ENCODE measurements around the gene ENG.
"Not testable (repeated sequence)": the region's sequence is repeated elsewhere in the genome, so short reads cannot be mapped to it uniquely, and the experiment has no call there.

ENG gene

DNA sequence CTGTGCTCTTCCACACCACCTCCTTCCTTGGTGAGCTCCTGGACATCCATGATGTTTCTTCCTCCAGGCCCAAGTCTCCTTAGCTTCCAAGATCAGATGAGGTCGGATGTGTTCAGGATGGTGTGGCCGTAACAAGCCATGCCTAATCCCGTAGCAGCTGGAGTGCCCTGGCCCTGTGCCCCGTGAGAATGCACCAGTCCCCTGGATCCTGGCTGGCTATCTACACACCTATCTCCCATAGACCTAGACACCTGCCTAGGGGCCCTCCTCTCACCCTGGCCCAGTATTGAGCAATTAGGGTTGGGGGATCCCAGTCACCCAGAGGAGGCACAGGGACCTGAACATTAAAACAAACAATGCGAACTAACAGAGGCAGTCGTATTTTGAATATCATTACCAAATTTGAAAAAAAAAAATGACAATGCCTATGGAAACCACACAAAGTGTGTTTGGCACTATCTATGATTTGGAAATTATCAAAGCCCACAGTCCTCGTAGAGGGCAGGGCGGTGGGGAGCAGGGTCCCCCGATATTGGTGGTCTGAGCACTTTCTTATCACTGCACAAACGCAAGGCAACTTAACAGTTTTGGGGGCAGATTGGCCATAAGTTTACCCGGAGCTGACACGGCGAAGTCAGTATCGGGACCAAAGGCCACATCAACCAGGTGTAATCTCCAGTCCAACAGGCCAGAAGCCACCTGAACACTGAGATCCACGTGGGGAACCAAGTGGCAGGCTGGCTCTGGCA is 13.2 kb downstream of the ENG start:
- TF ChIP-seq, protein P1, sequence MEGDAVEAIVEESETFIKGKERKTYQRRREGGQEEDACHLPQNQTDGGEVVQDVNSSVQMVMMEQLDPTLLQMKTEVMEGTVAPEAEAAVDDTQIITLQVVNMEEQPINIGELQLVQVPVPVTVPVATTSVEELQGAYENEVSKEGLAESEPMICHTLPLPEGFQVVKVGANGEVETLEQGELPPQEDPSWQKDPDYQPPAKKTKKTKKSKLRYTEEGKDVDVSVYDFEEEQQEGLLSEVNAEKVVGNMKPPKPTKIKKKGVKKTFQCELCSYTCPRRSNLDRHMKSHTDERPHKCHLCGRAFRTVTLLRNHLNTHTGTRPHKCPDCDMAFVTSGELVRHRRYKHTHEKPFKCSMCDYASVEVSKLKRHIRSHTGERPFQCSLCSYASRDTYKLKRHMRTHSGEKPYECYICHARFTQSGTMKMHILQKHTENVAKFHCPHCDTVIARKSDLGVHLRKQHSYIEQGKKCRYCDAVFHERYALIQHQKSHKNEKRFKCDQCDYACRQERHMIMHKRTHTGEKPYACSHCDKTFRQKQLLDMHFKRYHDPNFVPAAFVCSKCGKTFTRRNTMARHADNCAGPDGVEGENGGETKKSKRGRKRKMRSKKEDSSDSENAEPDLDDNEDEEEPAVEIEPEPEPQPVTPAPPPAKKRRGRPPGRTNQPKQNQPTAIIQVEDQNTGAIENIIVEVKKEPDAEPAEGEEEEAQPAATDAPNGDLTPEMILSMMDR (IDR thresholded peaks at IDR 0.05; ENCODE audit: low read depth, low read length, missing control alignments) = no peak
- no peak for DNase-seq (ENCODE audit: extremely low read depth, low read depth)
- no peak overlapping the region for H3K4me3 ChIP-seq (replicated peaks; ENCODE audit: low read depth, low read length)

DNA sequence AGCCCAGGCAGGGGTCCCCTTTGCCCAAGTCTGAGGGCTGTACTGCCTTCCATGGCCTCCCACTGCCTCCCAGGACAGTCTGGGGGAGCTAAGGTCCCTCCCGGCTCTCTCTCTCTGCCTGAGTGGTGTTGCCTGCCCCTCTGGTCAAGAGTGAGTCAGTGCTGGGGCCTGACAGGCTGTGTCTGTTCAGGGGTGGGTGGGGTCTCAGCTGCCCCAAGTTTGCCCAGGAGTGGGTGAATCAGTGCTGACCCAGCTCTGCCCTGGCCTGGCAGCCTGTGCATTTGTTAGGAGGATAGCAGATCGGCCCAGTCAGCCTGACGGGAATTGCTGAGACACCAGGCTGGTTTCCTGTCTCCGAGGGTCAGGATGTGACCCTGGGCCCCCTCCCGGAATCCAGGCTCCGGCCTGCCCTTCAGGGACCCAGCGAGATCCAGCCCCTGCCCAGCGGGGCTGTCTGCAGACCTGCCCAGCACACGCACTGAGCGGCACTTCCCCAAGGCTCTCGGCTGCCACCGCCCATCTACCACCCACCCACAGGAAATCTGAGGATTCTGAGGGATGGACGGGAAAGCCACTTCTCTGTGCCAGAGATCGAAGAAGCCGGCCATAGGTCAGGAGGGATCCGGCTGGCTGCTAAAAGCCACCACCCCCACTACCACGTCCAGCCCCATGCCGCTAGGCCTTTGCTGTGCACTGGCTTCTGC is 15.9 kb downstream of the ENG start:
- peak; percentile 36 for DNase-seq (ENCODE audit: extremely low read depth, low read depth)

DNA sequence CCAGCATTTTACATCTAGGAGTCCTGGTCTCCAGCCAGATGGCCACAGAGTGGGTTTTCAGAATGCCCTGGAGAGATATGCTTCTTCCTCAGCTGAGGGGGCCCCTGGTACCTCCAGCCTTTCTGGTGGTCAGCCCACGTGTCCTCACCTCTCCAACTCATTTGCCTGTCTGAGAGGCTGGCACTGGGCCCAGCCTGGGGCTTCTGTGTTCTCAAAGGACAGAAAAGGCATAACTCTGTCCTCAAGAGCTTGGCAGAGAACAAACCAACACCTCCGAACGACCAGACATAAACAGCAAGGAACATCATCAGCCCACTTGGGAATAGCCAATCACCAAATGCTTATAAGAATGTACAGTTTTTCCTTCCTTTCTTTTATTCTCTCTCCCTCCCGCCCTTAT is 17.1 kb downstream of the ENG start:
- H3K4me3 ChIP-seq (replicated peaks; ENCODE audit: low read depth, low read length) = no peak overlapping the region
- DNase-seq (ENCODE audit: extremely low read depth, low read depth) = no peak
- TF ChIP-seq, protein P1 (IDR thresholded peaks at IDR 0.05; ENCODE audit: low read depth, low read length, missing control alignments) = no peak

More for the DNA sequence above, 15.9 kb downstream of the ENG start:
- TF ChIP-seq, protein P1 (IDR thresholded peaks at IDR 0.05; ENCODE audit: low read depth, low read length, missing control alignments) = no peak
- H3K4me3 ChIP-seq (replicated peaks; ENCODE audit: low read depth, low read length) = no peak overlapping the region

DNA sequence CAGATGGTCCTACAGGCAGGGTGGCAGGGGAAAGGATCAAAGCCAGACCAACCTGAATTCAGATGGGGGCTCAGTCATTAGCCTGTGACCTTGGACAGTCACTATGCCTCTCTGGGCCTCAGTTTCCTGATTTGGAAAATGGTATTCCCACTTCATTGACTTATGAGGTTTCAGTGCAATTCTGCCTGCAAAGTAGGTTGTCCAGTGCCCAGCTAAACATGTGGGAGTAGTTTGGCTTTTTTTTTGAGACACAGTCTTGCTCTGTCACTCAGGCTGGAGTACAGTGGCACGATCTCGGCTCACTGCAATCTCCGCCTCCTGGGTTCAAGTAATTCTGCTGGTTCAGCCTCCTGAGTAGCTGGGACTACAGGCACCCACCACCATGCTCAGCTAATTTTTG is 17.9 kb downstream of the ENG start:
- not testable (repeated sequence) for DNase-seq (ENCODE audit: extremely low read depth, low read depth); H3K4me3 ChIP-seq (replicated peaks; ENCODE audit: low read depth, low read length)

DNA sequence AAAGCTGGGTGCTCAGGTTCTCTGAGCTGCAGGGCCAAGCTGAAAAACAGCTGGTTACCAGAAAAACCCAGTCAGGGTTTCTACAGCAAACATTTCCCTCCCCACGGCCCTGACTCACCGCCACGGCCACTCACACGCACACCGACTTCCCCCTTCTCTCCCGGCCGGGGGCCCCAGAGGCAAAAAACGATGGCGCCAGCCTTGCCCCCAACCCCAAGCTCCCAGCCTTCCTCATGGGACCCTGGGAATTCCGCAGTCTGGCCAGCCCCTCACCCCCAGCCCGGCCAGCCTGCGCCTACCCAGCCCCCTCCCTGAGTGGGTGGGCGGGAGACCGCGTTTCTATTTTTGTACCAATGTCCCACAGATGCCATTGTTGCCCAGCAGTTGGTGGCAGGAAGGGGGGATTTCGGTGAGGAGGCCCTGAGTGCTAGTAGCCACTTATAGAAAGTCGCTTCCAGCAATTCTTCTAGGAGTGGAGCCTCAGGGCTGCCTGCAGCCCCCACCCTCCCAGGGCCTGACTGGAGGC is 18.4 kb downstream of the ENG start:
- no peak overlapping the region for H3K4me3 ChIP-seq (replicated peaks; ENCODE audit: low read depth, low read length)
- DNase-seq (ENCODE audit: extremely low read depth, low read depth) = no peak
- TF ChIP-seq, protein P1 (IDR thresholded peaks at IDR 0.05; ENCODE audit: low read depth, low read length, missing control alignments) = no peak

DNA sequence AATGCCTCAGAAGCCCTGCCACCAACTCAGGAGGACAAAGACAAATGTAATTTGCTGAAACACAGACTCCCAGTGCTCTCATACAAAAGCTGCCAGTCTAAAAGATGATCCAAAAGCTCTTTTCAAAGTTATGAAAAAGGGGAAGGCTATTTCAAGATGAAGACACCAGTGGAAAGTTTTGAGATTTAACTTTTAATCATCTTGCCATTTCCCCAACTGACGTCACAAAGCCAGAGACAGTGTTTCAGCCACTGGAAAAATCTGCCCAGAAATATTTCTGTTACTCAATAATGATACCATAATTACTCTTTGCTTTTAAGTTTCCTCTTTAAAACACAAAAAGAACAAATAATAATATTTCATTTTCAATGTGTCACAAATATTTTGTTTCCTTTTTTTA is 20.9 kb downstream of the ENG start:
- no peak overlapping the region for H3K4me3 ChIP-seq (replicated peaks; ENCODE audit: low read depth, low read length)
- TF ChIP-seq, protein P1 (IDR thresholded peaks at IDR 0.05; ENCODE audit: low read depth, low read length, missing control alignments) = no peak
- DNase-seq (ENCODE audit: extremely low read depth, low read depth) = no peak

DNA sequence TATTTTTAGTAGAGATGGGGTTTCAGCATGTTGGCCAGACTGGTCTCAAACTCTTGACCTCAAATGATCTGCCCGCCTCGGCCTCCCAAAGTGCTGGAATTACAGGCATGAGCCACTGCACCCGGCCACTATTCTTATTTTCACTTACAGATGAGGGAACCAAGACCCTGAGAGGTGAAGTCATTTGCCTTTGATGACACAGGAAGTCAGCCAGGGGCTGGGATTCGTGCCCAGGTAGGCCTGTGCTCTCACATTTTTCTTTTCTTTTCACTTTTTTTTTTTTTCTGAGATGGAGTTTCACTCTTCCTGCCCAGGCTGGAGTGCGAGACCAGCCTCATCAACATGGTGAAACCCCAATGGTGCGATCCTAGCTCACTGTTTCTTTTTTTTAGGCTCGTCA is 22.2 kb downstream of the ENG start:
- no peak overlapping the region for H3K4me3 ChIP-seq (replicated peaks; ENCODE audit: low read depth, low read length)
- TF ChIP-seq, protein P1 (IDR thresholded peaks at IDR 0.05; ENCODE audit: low read depth, low read length, missing control alignments) = no peak
- no peak for DNase-seq (ENCODE audit: extremely low read depth, low read depth)
